T follicular helper cell (primary cell): ENCODE results near the gene TRANK1.
"Not testable (repeated sequence)": the region's sequence is repeated elsewhere in the genome, so short reads cannot be mapped to it uniquely, and the experiment has no call there.

Experiments used
- DNase-seq: peaks from one replicate; pipeline ENCODE4 v3.0.0-alpha.2; 2020; ENCODE audit warnings: low read depth

TRANK1 gene

GRCh38 chr3:36919439-36920160, 25.3 kb downstream of the TRANK1 start:
- no peak for DNase-seq

- DNase-seq = no peak
Observed at GRCh38 chr3:36918050-36918449, 26.8 kb downstream of the TRANK1 start.

GRCh38 chr3:36911990-36912804, 32.7 kb downstream of the TRANK1 start:
- DNase-seq = peak; percentile 18

GRCh38 chr3:36909666-36910065, 35.2 kb downstream of the TRANK1 start:
- DNase-seq = no peak

GRCh38 chr3:36909181-36909580, 35.7 kb downstream of the TRANK1 start:
- DNase-seq = no peak

- no peak for DNase-seq
Observed at GRCh38 chr3:36908647-36909180, 36.1 kb downstream of the TRANK1 start.

- DNase-seq = peak; percentile 60
Observed at GRCh38 chr3:36907911-36908646, 36.8 kb downstream of the TRANK1 start.

- no peak for DNase-seq
Observed at GRCh38 chr3:36906504-36907149, 38.2 kb downstream of the TRANK1 start.

GRCh38 chr3:36905545-36905944, 39.3 kb downstream of the TRANK1 start:
- DNase-seq = no peak

GRCh38 chr3:36904641-36905040, 40.2 kb downstream of the TRANK1 start:
- no peak for DNase-seq

GRCh38 chr3:36904065-36904464, 40.8 kb downstream of the TRANK1 start:
- DNase-seq = not testable (repeated sequence)

- DNase-seq = no peak
Observed at GRCh38 chr3:36903119-36903882, 41.6 kb downstream of the TRANK1 start.

GRCh38 chr3:36901588-36901987, 43.3 kb downstream of the TRANK1 start:
- no peak for DNase-seq

GRCh38 chr3:36900474-36901443, 44.1 kb downstream of the TRANK1 start:
- no peak for DNase-seq

- no peak for DNase-seq
Observed at GRCh38 chr3:36895496-36896409, 49.1 kb downstream of the TRANK1 start.

- no peak for DNase-seq
Observed at GRCh38 chr3:36894914-36895313, 49.9 kb downstream of the TRANK1 start.

GRCh38 chr3:36893826-36894225, 51.0 kb downstream of the TRANK1 start:
- DNase-seq = no peak

GRCh38 chr3:36893137-36893557, 51.7 kb downstream of the TRANK1 start:
- peak; percentile 40 for DNase-seq
